MCF 10A (cell line): Measurements from ENCODE around the gene SLC17A9. TPM values are rescaled to one million over a fixed set of nuclear protein-coding genes. Genes with fewer than 3 reads are reported as not detected.

Experiments
- BruUV-seq: library from RNA; stranded (reverse); fragments of 400-500 nt; replicated peaks from 2 replicates; lab custom pipeline; 2021; lab: Mats Ljungman, UMichigan
- CTCF ChIA-PET: fragments of 300-600 bp; sonication (Branson Sonifier 250); formaldehyde crosslinking; extraction: SDS; loops from one replicate; lab custom pipeline; 2021; ENCODE audit warnings: antibody characterized with exemption, inconsistent platforms; lab: Yijun Ruan, JAX
- POLR2A ChIA-PET: fragments of 300-600, 350-650 bp; sonication (Branson Sonifier 250); formaldehyde crosslinking; extraction: SDS; loops from one replicate; lab custom pipeline; 2020; ENCODE audit warnings: antibody characterized with exemption, inconsistent platforms; lab: Yijun Ruan, JAX
- DNase-seq: peaks from one replicate; pipeline ENCODE4 v3.0.0-alpha.2; 2018; ENCODE audit not compliant: unreplicated experiment
- H3K27ac Mint-ChIP-seq: one replicate; pipeline ENCODE4 v1.8.0; 2022; ENCODE audit warnings: mild to moderate bottlenecking, low read depth, mixed read lengths; ENCODE audit not compliant: unreplicated experiment
- H3K27me3 Mint-ChIP-seq: one replicate; pipeline ENCODE4 v1.8.0; 2022; ENCODE audit warnings: mixed read lengths; ENCODE audit not compliant: insufficient read depth, unreplicated experiment
- H3K36me3 Mint-ChIP-seq: one replicate; pipeline ENCODE4 v1.8.0; 2022; ENCODE audit warnings: mild to moderate bottlenecking, moderate library complexity, mixed read lengths; ENCODE audit not compliant: insufficient read depth, unreplicated experiment
- H3K4me1 Mint-ChIP-seq: one replicate; pipeline ENCODE4 v1.8.0; 2022; ENCODE audit warnings: mixed read lengths; ENCODE audit not compliant: insufficient read depth, unreplicated experiment
- H3K4me3 Mint-ChIP-seq: one replicate; pipeline ENCODE4 v1.8.0; 2022; ENCODE audit warnings: mild to moderate bottlenecking, moderate library complexity, mixed read lengths; ENCODE audit not compliant: unreplicated experiment
- H3K9me3 Mint-ChIP-seq: one replicate; pipeline ENCODE4 v1.8.0; 2022; ENCODE audit warnings: mixed read lengths; ENCODE audit not compliant: unreplicated experiment
- CTCF ChIP-seq: fragments of 200-600 bp; IDR thresholded peaks from one replicate; pipeline ENCODE4 v1.8.0; 2022; ENCODE audit warnings: antibody characterized with exemption, mild to moderate bottlenecking; ENCODE audit not compliant: unreplicated experiment
- intact Hi-C: fragments of 100-400 bp; cut with micrococcal nuclease; formaldehyde crosslinking; loops from 2 replicates; pipeline ENCODE4 v1.14.1; 2022
- total RNA-seq: library from RNA; stranded (reverse); gene quantifications from 2 replicates; pipeline ENCODE4 v1.2.3, GENCODE V29; 2022

The SLC17A9 gene
- total RNA-seq, 1 experiment from 2014 or later = 0.07 TPM

GRCh38 chr20:62906209-62906608 lies 46.3 kb upstream of the SLC17A9 start:
- intact Hi-C loops = no loop called here
- no peak for TF ChIP-seq CTCF
- Mint-ChIP-seq H3K4me1 (no peaks in the 10 kb centered on the region), H3K4me3 (no peak overlapping the region), H3K36me3 (peaks cover 100% of the 10 kb centered on the region), H3K27me3 (no peaks in the 10 kb centered on the region), H3K27ac (no peak overlapping the region), H3K9me3 (no peaks in the 10 kb centered on the region)
- no peak for DNase-seq
- ChIA-PET POLR2A (interaction anchor here (1.3 kb wide), 1 partner anchor 10 kb away, joined by 5 read pairs; no protein-coding TSS in a partner anchor), CTCF (interaction anchor here (0.6 to 1.4 kb wide), 2 partner anchors 14 to 150 kb away, joined by 3 to 4 read pairs; no protein-coding TSS in a partner anchor)
- no TSS peak for BruUV-seq

DNA sequence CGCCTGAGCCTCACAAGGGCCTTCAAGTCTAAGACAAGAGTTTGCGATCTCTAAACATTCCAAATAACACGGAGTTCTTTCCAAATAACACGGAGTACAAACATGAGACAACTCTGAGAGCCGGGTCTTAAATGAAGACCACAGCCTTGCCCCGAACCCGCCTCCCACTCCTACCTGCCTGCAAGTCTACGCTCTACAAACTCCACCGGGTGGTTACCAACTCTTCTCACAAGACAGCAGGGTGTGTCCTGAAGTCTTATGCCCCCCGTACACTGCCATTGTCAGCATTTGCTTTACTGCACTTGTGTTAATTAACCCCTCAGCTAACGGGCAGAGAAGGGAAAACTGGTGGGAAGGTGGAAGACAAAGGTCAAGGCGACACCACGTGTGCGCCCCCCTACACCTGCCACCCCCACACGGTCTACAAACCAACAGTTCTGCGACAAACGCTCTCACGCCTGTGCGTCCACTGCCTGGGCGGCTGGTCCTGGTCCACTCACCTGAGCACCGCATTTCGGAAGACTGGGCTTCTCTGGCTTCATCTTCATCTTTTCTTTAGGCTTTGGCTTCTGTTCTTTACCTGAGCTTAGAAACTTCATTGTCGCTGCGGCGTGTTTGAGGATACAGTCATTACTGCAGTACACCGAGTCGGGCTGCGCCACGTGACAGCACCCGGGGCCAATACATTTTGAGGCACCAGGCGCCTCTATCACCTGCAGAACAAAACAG lies 45.7 kb upstream of the SLC17A9 start:
- intact Hi-C loops = no loop called here
- no peaks in the 10 kb centered on the region for H3K4me1 Mint-ChIP-seq
- no TSS peak for BruUV-seq
- no peaks in the 10 kb centered on the region for H3K27me3 Mint-ChIP-seq
- DNase-seq = no peak
- H3K9me3 Mint-ChIP-seq = no peaks in the 10 kb centered on the region
- no peak overlapping the region for H3K4me3 Mint-ChIP-seq
- no peak overlapping the region for H3K27ac Mint-ChIP-seq
- POLR2A ChIA-PET = interaction anchor here (1.2 to 1.7 kb wide), 3 partner anchors 8 to 18 kb away, joined by 5 read pairs; no protein-coding TSS in a partner anchor
- CTCF ChIA-PET = interaction anchor here (0.7 to 2.3 kb wide), 8 partner anchors 8 to 185 kb away, joined by 3 to 25 read pairs (median 6); no protein-coding TSS in a partner anchor
- no peak for TF ChIP-seq CTCF
- H3K36me3 Mint-ChIP-seq = peaks cover 100% of the 10 kb centered on the region

- CTCF ChIA-PET = interaction anchor here (0.7 to 2.3 kb wide), 13 partner anchors 7 to 269 kb away, joined by 3 to 25 read pairs (median 5); no protein-coding TSS in a partner anchor
- DNase-seq = no peak
- no peak overlapping the region for H3K27ac Mint-ChIP-seq
- POLR2A ChIA-PET = interaction anchor here (0.7 to 1.7 kb wide), 4 partner anchors 9 to 40 kb away, joined by 3 to 5 read pairs (median 5); no protein-coding TSS in a partner anchor
- no peaks in the 10 kb centered on the region for H3K9me3 Mint-ChIP-seq
- no peak overlapping the region for H3K4me3 Mint-ChIP-seq
- H3K4me1 Mint-ChIP-seq = no peaks in the 10 kb centered on the region
- intact Hi-C loops = no loop called here
- no peaks in the 10 kb centered on the region for H3K27me3 Mint-ChIP-seq
- peak; percentile 64 for TF ChIP-seq CTCF
- H3K36me3 Mint-ChIP-seq = peaks cover 97% of the 10 kb centered on the region
- BruUV-seq = no TSS peak
Observed at GRCh38 chr20:62907384-62908317, 44.9 kb upstream of the SLC17A9 start.
